ENCODE data around the gene DUSP1.

DNA sequence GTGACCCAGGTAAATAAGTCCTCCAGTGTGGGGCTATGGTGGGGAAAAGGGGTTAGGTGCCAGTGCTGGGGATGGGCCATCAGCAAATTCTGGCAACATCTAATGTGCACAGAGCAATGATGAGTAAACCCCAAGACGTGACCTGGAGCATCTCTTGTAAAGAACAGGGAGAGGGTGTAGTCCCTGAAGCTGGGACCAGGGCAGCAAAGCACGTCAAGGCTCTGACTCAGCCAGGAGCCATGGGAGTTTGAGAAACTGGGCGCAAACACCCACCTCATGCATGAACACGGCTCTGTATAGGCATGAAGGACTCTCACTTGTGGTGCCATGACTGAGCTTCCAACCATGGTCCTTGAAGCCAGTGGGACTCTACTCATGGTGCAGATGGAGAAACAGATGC is 51.8 kb downstream of the DUSP1 start:
- TF ChIP-seq POLR2A (IDR thresholded peaks at IDR 0.05), result no peak
- TF ChIP-seq, protein P1, sequence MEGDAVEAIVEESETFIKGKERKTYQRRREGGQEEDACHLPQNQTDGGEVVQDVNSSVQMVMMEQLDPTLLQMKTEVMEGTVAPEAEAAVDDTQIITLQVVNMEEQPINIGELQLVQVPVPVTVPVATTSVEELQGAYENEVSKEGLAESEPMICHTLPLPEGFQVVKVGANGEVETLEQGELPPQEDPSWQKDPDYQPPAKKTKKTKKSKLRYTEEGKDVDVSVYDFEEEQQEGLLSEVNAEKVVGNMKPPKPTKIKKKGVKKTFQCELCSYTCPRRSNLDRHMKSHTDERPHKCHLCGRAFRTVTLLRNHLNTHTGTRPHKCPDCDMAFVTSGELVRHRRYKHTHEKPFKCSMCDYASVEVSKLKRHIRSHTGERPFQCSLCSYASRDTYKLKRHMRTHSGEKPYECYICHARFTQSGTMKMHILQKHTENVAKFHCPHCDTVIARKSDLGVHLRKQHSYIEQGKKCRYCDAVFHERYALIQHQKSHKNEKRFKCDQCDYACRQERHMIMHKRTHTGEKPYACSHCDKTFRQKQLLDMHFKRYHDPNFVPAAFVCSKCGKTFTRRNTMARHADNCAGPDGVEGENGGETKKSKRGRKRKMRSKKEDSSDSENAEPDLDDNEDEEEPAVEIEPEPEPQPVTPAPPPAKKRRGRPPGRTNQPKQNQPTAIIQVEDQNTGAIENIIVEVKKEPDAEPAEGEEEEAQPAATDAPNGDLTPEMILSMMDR (IDR thresholded peaks at IDR 0.05), result no peak
